DND-41 (cell line): ENCODE data around the gene SUMO1.

Experiments
- ATAC-seq: fragments of 200-7000 bp; cut with Tn5 transposase; 3 replicates; pipeline ENCODE4 v1.9.1; 2021; ENCODE audit warnings: low read depth; ENCODE audit not compliant: insufficient read depth
- DNase-seq: peaks from one replicate; pipeline ENCODE4 v3.0.0-alpha.2; 2020
- H2AFZ ChIP-seq: 2 replicates; pipeline ENCODE4 v1.6.0; 2012; ENCODE audit warnings: low read depth, low read length
- H3K27ac ChIP-seq: 2 replicates; pipeline ENCODE4 v1.5.1; 2012; ENCODE audit warnings: low read length, inconsistent platforms
- H3K27me3 ChIP-seq: fragments of 200-600 bp; sonication (generic); 2 replicates; pipeline ENCODE4 v1.6.0; 2012; ENCODE audit warnings: low read length, mild to moderate bottlenecking, inconsistent platforms; ENCODE audit not compliant: insufficient read depth, poor library complexity
- H3K36me3 ChIP-seq: 2 replicates; pipeline ENCODE4 v1.5.1; 2012; ENCODE audit warnings: low read length, inconsistent platforms; ENCODE audit not compliant: insufficient read depth
- H3K4me1 ChIP-seq: 2 replicates; pipeline ENCODE4 v1.5.1; 2012; ENCODE audit warnings: mild to moderate bottlenecking, low read length; ENCODE audit not compliant: insufficient read depth
- H3K4me2 ChIP-seq: 2 replicates; pipeline ENCODE4 v1.6.0; 2012; ENCODE audit warnings: mild to moderate bottlenecking, moderate library complexity, low read length, inconsistent platforms; ENCODE audit not compliant: insufficient read depth
- H3K4me3 ChIP-seq, 2 experiments: fragments of 200-600 bp in 1 of 2; shearing (Covaris generic) in 1 of 2; 2 replicates each; pipeline ENCODE4 v1.5.1; 2012 to 2016; ENCODE audit warnings: inconsistent platforms in 2 of 2, low read length in 2 of 2, mild to moderate bottlenecking in 2 of 2, low read depth in 1 of 2, moderate library complexity in 1 of 2
- H3K79me2 ChIP-seq: 2 replicates; pipeline ENCODE4 v1.6.0; 2012; ENCODE audit warnings: low read length, inconsistent platforms; ENCODE audit not compliant: insufficient read depth
- H3K9ac ChIP-seq: 2 replicates; pipeline ENCODE4 v1.6.0; 2012; ENCODE audit warnings: low read depth, mild to moderate bottlenecking, inconsistent platforms, low read length, moderate library complexity
- H3K9me3 ChIP-seq: 2 replicates; pipeline ENCODE4 v1.5.1; 2012; ENCODE audit warnings: low read length, moderate library complexity, mild to moderate bottlenecking, inconsistent platforms; ENCODE audit not compliant: insufficient read depth, severe bottlenecking
- H4K20me1 ChIP-seq: 2 replicates; pipeline ENCODE4 v1.6.0; 2012; ENCODE audit warnings: low read length; ENCODE audit not compliant: insufficient read depth
- CTCF ChIP-seq: IDR thresholded peaks from 2 replicates; pipeline ENCODE4 v1.5.1; 2012; ENCODE audit warnings: borderline replicate concordance, low read length, moderate library complexity, mild to moderate bottlenecking; ENCODE audit not compliant: poor library complexity, severe bottlenecking; ENCODE audit errors: extremely low read depth
- EZH2 ChIP-seq: IDR thresholded peaks from 3 replicates; pipeline ENCODE4 v1.6.1; 2012; ENCODE audit warnings: borderline replicate concordance, low read depth, mild to moderate bottlenecking, moderate library complexity, low read length, inconsistent platforms; ENCODE audit not compliant: severe bottlenecking

The SUMO1 gene

GRCh38 chr2:202194418-202194817 lies 44.0 kb downstream of the SUMO1 start:
- no peak for ATAC-seq
- no peak for DNase-seq
- Histone ChIP-seq H3K4me1 (no peaks in the 10 kb centered on the region), H3K4me2 (no peak overlapping the region), H3K4me3 (no peak overlapping the region), H3K9me3 (no peaks in the 10 kb centered on the region), H3K36me3 (no peaks in the 10 kb centered on the region), H3K27ac (no peak overlapping the region), H2AFZ (no peak overlapping the region), H3K27me3 (no peaks in the 10 kb centered on the region), H3K9ac (no peak overlapping the region), H3K79me2 (no peaks in the 10 kb centered on the region), H4K20me1 (no peaks in the 10 kb centered on the region)
- no peak for TF ChIP-seq EZH2
- no peak for TF ChIP-seq CTCF

GRCh38 chr2:202193881-202194353 lies 44.5 kb downstream of the SUMO1 start:
- Histone ChIP-seq H4K20me1 (no peaks in the 10 kb centered on the region), H3K79me2 (no peaks in the 10 kb centered on the region), H2AFZ (no peak overlapping the region), H3K9me3 (no peaks in the 10 kb centered on the region), H3K27me3 (no peaks in the 10 kb centered on the region), H3K4me1 (no peaks in the 10 kb centered on the region), H3K36me3 (no peaks in the 10 kb centered on the region), H3K4me3 (no peak overlapping the region), H3K9ac (no peak overlapping the region), H3K27ac (no peak overlapping the region), H3K4me2 (no peak overlapping the region)
- DNase-seq (no peak), ATAC-seq (no peak)
- no peak for TF ChIP-seq CTCF
- no peak for TF ChIP-seq EZH2

GRCh38 chr2:202193305-202193704 lies 45.1 kb downstream of the SUMO1 start:
- Histone ChIP-seq H3K27ac (no peak overlapping the region), H2AFZ (no peak overlapping the region), H3K4me3 (no peak overlapping the region), H4K20me1 (no peaks in the 10 kb centered on the region), H3K9ac (no peak overlapping the region), H3K9me3 (no peaks in the 10 kb centered on the region), H3K4me2 (no peak overlapping the region), H3K4me1 (no peaks in the 10 kb centered on the region), H3K79me2 (no peaks in the 10 kb centered on the region), H3K27me3 (peaks cover 4% of the 10 kb centered on the region), H3K36me3 (no peaks in the 10 kb centered on the region)
- ATAC-seq (no peak), DNase-seq (no peak)
- TF ChIP-seq CTCF: no peak
- no peak for TF ChIP-seq EZH2

GRCh38 chr2:202187570-202187969 lies 50.8 kb downstream of the SUMO1 start:
- H3K79me2 ChIP-seq: no peaks in the 10 kb centered on the region
- H2AFZ ChIP-seq: no peak overlapping the region
- no peak overlapping the region for H3K27ac ChIP-seq
- peaks cover 8% of the 10 kb centered on the region for H3K27me3 ChIP-seq
- ATAC-seq (no peak), DNase-seq (no peak)
- H3K4me3 ChIP-seq: no peak overlapping the region
- no peaks in the 10 kb centered on the region for H3K9me3 ChIP-seq
- TF ChIP-seq EZH2: no peak
- no peak for TF ChIP-seq CTCF
- no peak overlapping the region for H3K4me2 ChIP-seq
- no peaks in the 10 kb centered on the region for H3K4me1 ChIP-seq
- H3K9ac ChIP-seq: no peak overlapping the region
- H4K20me1 ChIP-seq: no peaks in the 10 kb centered on the region
- no peaks in the 10 kb centered on the region for H3K36me3 ChIP-seq
